IMR-90 (cell line): Measurements from ENCODE around the gene CDC42EP3. TPM values are rescaled to one million over a fixed set of nuclear protein-coding genes. Genes with fewer than 3 reads are reported as not detected.

Experiments used
- ATAC-seq: fragments of 200-7000 bp; cut with Tn5 transposase; 2 replicates; pipeline ENCODE4 v1.9.1; 2020; ENCODE audit warnings: low read depth, mild to moderate bottlenecking, moderate library complexity
- BruUV-seq: library from RNA; stranded (reverse); fragments of 400-500 nt; replicated peaks from 2 replicates; lab custom pipeline; 2021; lab: Mats Ljungman, UMichigan
- CTCF ChIA-PET: fragments of 300-600 bp; formaldehyde crosslinking; extraction: SDS; loops from one replicate; lab custom pipeline; 2021; ENCODE audit warnings: antibody characterized with exemption; lab: Yijun Ruan, JAX
- POLR2A ChIA-PET: fragments of 300-600 bp; sonication (Branson Sonifier 250); formaldehyde crosslinking; loops from one replicate; lab custom pipeline; 2022; ENCODE audit warnings: antibody characterized with exemption; ENCODE audit not compliant: unreplicated experiment; lab: Charles Lee
- DNase-seq: peaks from one replicate; pipeline ENCODE4 v3.0.0; 2013
- H2AFZ ChIP-seq: replicated peaks from 2 replicates; pipeline ENCODE3; 2013; ENCODE audit warnings: low read length, mild to moderate bottlenecking; ENCODE audit not compliant: poor library complexity
- H2AK5ac ChIP-seq: 2 replicates; pipeline ENCODE4 v1.6.1; 2013; ENCODE audit warnings: low read depth, low read length, inconsistent platforms
- H2AK9ac ChIP-seq: replicated peaks from 2 replicates; pipeline ENCODE3; 2013; ENCODE audit warnings: mild to moderate bottlenecking, low read depth, low read length, moderate library complexity; ENCODE audit not compliant: poor library complexity
- H2BK120ac ChIP-seq: 2 replicates; pipeline ENCODE4 v1.6.1; 2013; ENCODE audit warnings: low read depth, low read length, inconsistent platforms
- H2BK15ac ChIP-seq: 3 replicates; pipeline ENCODE4 v1.6.1; 2013; ENCODE audit warnings: low read depth, low read length, inconsistent platforms
- H2BK20ac ChIP-seq: 2 replicates; pipeline ENCODE4 v1.6.1; 2013; ENCODE audit warnings: low read depth, mild to moderate bottlenecking, inconsistent platforms, low read length, moderate library complexity
- H2BK5ac ChIP-seq: 2 replicates; pipeline ENCODE4 v1.6.1; 2013; ENCODE audit warnings: mild to moderate bottlenecking, low read depth, low read length, inconsistent platforms; ENCODE audit not compliant: poor library complexity, severe bottlenecking
- H3K14ac ChIP-seq: replicated peaks from 2 replicates; pipeline ENCODE4 v1.6.1; 2013; ENCODE audit warnings: low read depth, low read length, inconsistent platforms
- H3K18ac ChIP-seq: 2 replicates; pipeline ENCODE4 v1.6.1; 2013; ENCODE audit warnings: low read depth, low read length, control low read depth
- H3K23ac ChIP-seq: 2 replicates; pipeline ENCODE4 v1.6.1; 2013; ENCODE audit warnings: low read depth, low read length, inconsistent platforms
- H3K27ac ChIP-seq: 2 replicates; pipeline ENCODE4 v1.5.1; 2013; ENCODE audit warnings: mild to moderate bottlenecking, control low read depth, low read length; ENCODE audit not compliant: insufficient read depth
- H3K27me3 ChIP-seq: 2 replicates; pipeline ENCODE4 v1.6.1; 2013; ENCODE audit warnings: low read length; ENCODE audit not compliant: control insufficient read depth, insufficient read depth
- H3K36me3 ChIP-seq: 2 replicates; pipeline ENCODE4 v1.6.1; 2013; ENCODE audit warnings: low read length, mixed read lengths; ENCODE audit not compliant: control insufficient read depth, insufficient read depth
- H3K4ac ChIP-seq: 2 replicates; pipeline ENCODE4 v1.6.1; 2013; ENCODE audit warnings: low read depth, low read length, inconsistent platforms
- H3K4me1 ChIP-seq: 2 replicates; pipeline ENCODE4 v1.6.1; 2013; ENCODE audit warnings: low read length, mixed read lengths; ENCODE audit not compliant: control insufficient read depth, insufficient read depth
- H3K4me2 ChIP-seq: 2 replicates; pipeline ENCODE4 v1.6.1; 2013; ENCODE audit warnings: low read depth, mild to moderate bottlenecking, control low read depth, low read length, moderate library complexity
- H3K4me3 ChIP-seq: 2 replicates; pipeline ENCODE4 v1.5.1; 2013; ENCODE audit warnings: low read depth, mild to moderate bottlenecking, control low read depth, low read length, moderate library complexity; ENCODE audit not compliant: insufficient read depth
- H3K56ac ChIP-seq: 2 replicates; pipeline ENCODE4 v1.6.1; 2013; ENCODE audit warnings: low read length, inconsistent platforms; ENCODE audit not compliant: insufficient read depth; ENCODE audit errors: extremely low read depth
- H3K79me1 ChIP-seq, 2 experiments: 2 replicates each; pipeline ENCODE4 v1.6.1; 2013; ENCODE audit warnings: low read length in 2 of 2, inconsistent platforms in 1 of 2, low read depth in 1 of 2
- H3K9ac ChIP-seq: 2 replicates; pipeline ENCODE4 v1.6.1; 2013; ENCODE audit warnings: low read depth, low read length, control low read depth
- H3K9me1 ChIP-seq: 2 replicates; pipeline ENCODE4 v1.6.1; 2013; ENCODE audit warnings: low read length, inconsistent platforms; ENCODE audit not compliant: insufficient read depth
- H3K9me3 ChIP-seq: 2 replicates; pipeline ENCODE4 v1.6.1; 2013; ENCODE audit warnings: low read length; ENCODE audit not compliant: control insufficient read depth, insufficient read depth
- H4K20me1 ChIP-seq: 2 replicates; pipeline ENCODE4 v1.6.1; 2013; ENCODE audit warnings: low read length, inconsistent platforms; ENCODE audit not compliant: insufficient read depth
- H4K5ac ChIP-seq: 2 replicates; pipeline ENCODE4 v1.6.1; 2013; ENCODE audit warnings: mild to moderate bottlenecking, low read depth, low read length, control low read depth
- H4K8ac ChIP-seq, 2 experiments: 2 replicates each; pipeline ENCODE4 v1.6.1; 2013; ENCODE audit warnings: low read depth in 2 of 2, low read length in 2 of 2, control low read depth in 1 of 2, inconsistent platforms in 1 of 2
- H4K91ac ChIP-seq: 2 replicates; pipeline ENCODE4 v1.6.1; 2013; ENCODE audit warnings: low read depth, low read length, inconsistent platforms; ENCODE audit not compliant: insufficient read depth
- BHLHE40 ChIP-seq: fragments of 150-350 bp; IDR thresholded peaks from 2 replicates; pipeline ENCODE4 v1.6.1; 2016; ENCODE audit warnings: mild to moderate bottlenecking, low read depth, low read length
- CEBPB ChIP-seq: IDR thresholded peaks from 2 replicates; pipeline ENCODE4 v1.6.1; 2012; ENCODE audit warnings: low read depth, low read length, improper control_type of control experiment
- CHD1 ChIP-seq: IDR thresholded peaks from 2 replicates; pipeline ENCODE4 v1.6.1; 2012; ENCODE audit warnings: low read depth, low read length, improper control_type of control experiment
- CTCF ChIP-seq: conservative IDR thresholded peaks from 2 replicates; pipeline ENCODE4 v1.5.1; 2012; ENCODE audit warnings: mild to moderate bottlenecking, low read depth, low read length, improper control_type of control experiment
- ELK1 ChIP-seq: fragments of 150-350 bp; IDR thresholded peaks from 2 replicates; pipeline ENCODE4 v1.6.1; 2016; ENCODE audit warnings: low read depth, mild to moderate bottlenecking, low read length, moderate library complexity, borderline replicate concordance
- FOS ChIP-seq: fragments of 150-350 bp; IDR thresholded peaks from 2 replicates; pipeline ENCODE4 v1.6.1; 2016; ENCODE audit warnings: low read depth, low read length
- MAFK ChIP-seq: IDR thresholded peaks from 2 replicates; pipeline ENCODE4 v1.6.1; 2012; ENCODE audit warnings: low read depth, low read length, improper control_type of control experiment
- MAZ ChIP-seq: IDR thresholded peaks from 2 replicates; pipeline ENCODE4 v1.6.1; 2012; ENCODE audit warnings: low read depth, mild to moderate bottlenecking, low read length, improper control_type of control experiment, moderate library complexity, borderline replicate concordance
- MXI1 ChIP-seq: IDR thresholded peaks from 2 replicates; pipeline ENCODE4 v1.6.1; 2012; ENCODE audit warnings: low read depth, mild to moderate bottlenecking, low read length, moderate library complexity, borderline replicate concordance
- POLR2A ChIP-seq: IDR thresholded peaks from 2 replicates; pipeline ENCODE4 v1.6.1; 2012; ENCODE audit warnings: mild to moderate bottlenecking, low read depth, low read length
- RAD21 ChIP-seq: IDR thresholded peaks from 2 replicates; pipeline ENCODE4 v1.6.1; 2012; ENCODE audit warnings: low read length, improper control_type of control experiment
- RCOR1 ChIP-seq: IDR thresholded peaks from 2 replicates; pipeline ENCODE4 v1.6.1; 2012; ENCODE audit warnings: mild to moderate bottlenecking, low read length, improper control_type of control experiment; ENCODE audit not compliant: insufficient replicate concordance
- RFX5 ChIP-seq: IDR thresholded peaks from 2 replicates; pipeline ENCODE4 v1.8.0; 2012; ENCODE audit warnings: low read depth, mild to moderate bottlenecking, low read length, moderate library complexity
- USF2 ChIP-seq: fragments of 150-350 bp; IDR thresholded peaks from 2 replicates; pipeline ENCODE4 v1.6.1; 2017; ENCODE audit warnings: mild to moderate bottlenecking, antibody characterized with exemption, low read length, low read depth
- WGBS, 2 experiments: methylation state at CpG; one replicate each; pipeline versions ENCODE4 v1.1.5 to v1.1.7; 2013; ENCODE audit warnings: missing lambda C conversion rate in 2 of 2; ENCODE audit not compliant: insufficient read length in 1 of 2; ENCODE audit errors: extremely low coverage in 2 of 2; 5-methylcytosine and 5-hydroxymethylcytosine counted together
- dilution Hi-C: fragments of 300-500 bp; cut with HindIII; formaldehyde crosslinking; loops from one replicate; pipeline ENCODE4 v1.14.3; 2018; ENCODE audit warnings: low sequenced_read_pairs; ENCODE audit not compliant: unreplicated experiment
- in situ Hi-C: fragments of 300-500 bp; cut with MboI; formaldehyde crosslinking; loops from 3 replicates; pipeline ENCODE4 v1.14.3; 2019; ENCODE audit warnings: low sequenced_read_pairs, inconsistent platforms, mixed read lengths
- intact Hi-C: fragments of 100-400 bp; cut with micrococcal nuclease; formaldehyde crosslinking; loops from 2 replicates; pipeline ENCODE4 v1.10.0; 2022
- polyA plus RNA-seq, 3 experiments: library from polyadenylated mRNA; depleted of rRNA; stranded (reverse); fragments of >200 nt; gene quantifications; 2 replicates each; pipeline ENCODE4 v1.2.3, GENCODE V29; 2012; ENCODE audit warnings: low replicate concordance in 1 of 3
- total RNA-seq: library from RNA; depleted of rRNA; stranded (reverse); fragments of >200 nt; gene quantifications from 2 replicates; pipeline ENCODE4 v1.2.3, GENCODE V29; 2012

The CDC42EP3 gene
- total and polyA plus RNA-seq, 2 of the 4 experiments (the other 2 are of a cell fraction), result 167 to 193 TPM

GRCh38 chr2:37674946-37675345 is 3.5 kb upstream of the CDC42EP3 start (continued):
- no peak for TF ChIP-seq CTCF

- peaks cover 34% of the 10 kb centered on the region for H4K20me1 ChIP-seq
- 0 out of 2 replicates have a peak, but pooled peaks cover 3% of the 10 kb centered on the region for H3K9me1 ChIP-seq
- ChIA-PET CTCF (no interaction called here), POLR2A (interaction anchor here (1.7 kb wide), 1 partner anchor 38 kb away, joined by 4 read pairs; no protein-coding TSS in a partner anchor)
- dilution Hi-C loops (no loop called here), in situ Hi-C loops (loop anchor here (5.0 kb wide), 1 partner anchor 154 kb away; no protein-coding TSS in a partner anchor), intact Hi-C loops (loop anchor here (2.0 to 10.0 kb wide), 2 partner anchors 96 to 602 kb away; no protein-coding TSS in a partner anchor)
- peak overlapping the region; percentile 22 for H4K91ac ChIP-seq
- peak overlapping the region; percentile 84 for H3K4me2 ChIP-seq
- peak overlapping the region; percentile 79 for H2AK9ac ChIP-seq
- H3K4ac ChIP-seq, result peak overlapping the region; percentile 70
- ATAC-seq, result no peak
- peak overlapping the region; percentile 66 for H3K18ac ChIP-seq
- H2BK15ac ChIP-seq, result peak overlapping the region; percentile 59; the same call in 2 of the 3 replicates
- H3K14ac ChIP-seq, result peak overlapping the region; percentile 41
- 0% methylated on average over 1 of the region's 7 CpGs; no CpG with 5 or more reads in 1 of the 2 experiments for WGBS, 2 experiments
- peak overlapping the region; percentile 81 for H2BK120ac ChIP-seq
- peak overlapping the region; percentile 86 for H2AFZ ChIP-seq
- H3K27me3 ChIP-seq, result no peaks in the 10 kb centered on the region
- peak overlapping the region; percentile 89 for H3K9ac ChIP-seq
- BruUV-seq, result TSS peak; percentile 60
- peak overlapping the region; percentile 99 for H3K4me3 ChIP-seq
- H3K79me1 ChIP-seq, result peaks cover 0 to 11% of the 10 kb centered on the region in 2 experiments; a peak in 2 of 4 replicates
- no peaks in the 10 kb centered on the region for H3K9me3 ChIP-seq
- peak overlapping the region; percentile 84 for H3K56ac ChIP-seq
- peaks cover 5% of the 10 kb centered on the region; the same call in 1 of the 2 replicates for H3K4me1 ChIP-seq
- peak overlapping the region; percentile 38 to 48 for H4K8ac ChIP-seq
- peak overlapping the region; percentile 87 for H3K27ac ChIP-seq
- peak overlapping the region; percentile 75 for H2BK20ac ChIP-seq
- peak overlapping the region; percentile 9; the same call in 1 of the 2 replicates for H2AK5ac ChIP-seq
- peak overlapping the region; percentile 46; the same call in 1 of the 2 replicates for H3K23ac ChIP-seq
- peak overlapping the region; percentile 91 for H2BK5ac ChIP-seq
- DNase-seq, result no peak
- H4K5ac ChIP-seq, result peak overlapping the region; percentile 10
- peaks cover 10% of the 10 kb centered on the region for H3K36me3 ChIP-seq
- TF ChIP-seq RCOR1 (no peak), BHLHE40 (no peak), CEBPB (no peak), MAFK (no peak), CHD1 (no peak), ELK1 (no peak), RFX5 (no peak), POLR2A (no peak), MAZ (no peak), RAD21 (no peak), USF2 (no peak), MXI1 (no peak), FOS (no peak)
Observed at GRCh38 chr2:37672870-37673184, 1.4 kb upstream of the CDC42EP3 start.
